CD14-positive monocyte (primary cell): Measurements from ENCODE around the gene GPR132. TPM values are rescaled to one million over a fixed set of nuclear protein-coding genes. Genes with fewer than 3 reads are reported as not detected.

Source experiments
- DNase-seq, 3 donors: peaks; one replicate each; pipeline ENCODE4 v3.0.0-alpha.2; 2011 to 2022
- H2AFZ ChIP-seq: 2 replicates; pipeline ENCODE4 v1.6.0; 2012; ENCODE audit warnings: mild to moderate bottlenecking, low read depth, low read length, inconsistent platforms; ENCODE audit not compliant: insufficient read depth, poor library complexity, severe bottlenecking
- H3K27ac ChIP-seq, 2 donors: 1 replicate in 1 of 2; 2 replicates in 1 of 2; pipeline ENCODE4 v1.5.1; 2012 to 2013; ENCODE audit warnings: low read length in 2 of 2, control low read depth in 1 of 2, inconsistent platforms in 1 of 2, low read depth in 1 of 2, mild to moderate bottlenecking in 1 of 2
- H3K27me3 ChIP-seq, 2 donors: one replicate each; pipeline versions ENCODE4 v1.6.0 to v1.6.1; 2011 to 2013; ENCODE audit warnings: low read length in 2 of 2; ENCODE audit not compliant: control insufficient read depth in 2 of 2, insufficient read depth in 2 of 2
- H3K36me3 ChIP-seq, 2 donors: replicated peaks in 1 of 2; 1 replicate in 1 of 2; 2 replicates in 1 of 2; pipeline versions ENCODE4 v1.5.1 to v1.6.1; 2012 to 2013; ENCODE audit warnings: low read length in 2 of 2, control low read depth in 1 of 2, inconsistent platforms in 1 of 2, mild to moderate bottlenecking in 1 of 2; ENCODE audit not compliant: insufficient read depth in 2 of 2, control insufficient read depth in 1 of 2
- H3K4me1 ChIP-seq, 2 donors: 1 replicate in 1 of 2; 2 replicates in 1 of 2; pipeline versions ENCODE4 v1.5.1 to v1.6.1; 2012 to 2013; ENCODE audit warnings: low read length in 2 of 2, control low read depth in 1 of 2, inconsistent platforms in 1 of 2, mild to moderate bottlenecking in 1 of 2, moderate library complexity in 1 of 2; ENCODE audit not compliant: insufficient read depth in 2 of 2, control insufficient read depth in 1 of 2
- H3K4me2 ChIP-seq: replicated peaks from 2 replicates; pipeline ENCODE3; 2012; ENCODE audit warnings: low read length, moderate library complexity, mild to moderate bottlenecking; ENCODE audit not compliant: poor library complexity, severe bottlenecking; ENCODE audit errors: extremely low read depth
- H3K4me3 ChIP-seq, 3 experiments: fragments of 200-600 bp in 1 of 3; sonication (generic) in 1 of 3; replicated peaks in 1 of 3; 1 replicate in 2 of 3; 2 replicates in 1 of 3; pipeline ENCODE4 v1.5.1; 2011 to 2013; ENCODE audit warnings: low read length in 3 of 3, mild to moderate bottlenecking in 3 of 3, control low read depth in 2 of 3, low read depth in 2 of 3, inconsistent platforms in 1 of 3, moderate library complexity in 1 of 3
- H3K79me2 ChIP-seq: 2 replicates; pipeline ENCODE4 v1.6.0; 2012; ENCODE audit warnings: mild to moderate bottlenecking, control low read depth, inconsistent platforms, low read length, moderate library complexity; ENCODE audit not compliant: insufficient read depth
- H3K9ac ChIP-seq: 2 replicates; pipeline ENCODE4 v1.6.0; 2017; ENCODE audit warnings: low read length, mild to moderate bottlenecking; ENCODE audit not compliant: insufficient read depth, poor library complexity, severe bottlenecking
- H3K9me3 ChIP-seq, 2 donors: replicated peaks in 1 of 2; 1 replicate in 1 of 2; 2 replicates in 1 of 2; pipeline versions ENCODE4 v1.5.1 to v1.6.1; 2012 to 2013; ENCODE audit warnings: low read length in 2 of 2, control low read depth in 1 of 2; ENCODE audit not compliant: control insufficient read depth in 1 of 2, insufficient read depth in 1 of 2
- H4K20me1 ChIP-seq: 2 replicates; pipeline ENCODE4 v1.6.0; 2012; ENCODE audit warnings: mild to moderate bottlenecking, low read length, control low read depth, moderate library complexity; ENCODE audit not compliant: insufficient read depth
- H3K27ac Mint-ChIP-seq, 7 donors: one replicate each; pipeline ENCODE4 v1.8.0; 2020; ENCODE audit warnings: mild to moderate bottlenecking in 7 of 7, mixed read lengths in 7 of 7, moderate library complexity in 6 of 7, inconsistent platforms in 2 of 7
- H3K27me3 Mint-ChIP-seq, 3 donors: one replicate each; pipeline ENCODE4 v1.8.0; 2021 to 2022; ENCODE audit warnings: low read depth in 3 of 3, mild to moderate bottlenecking in 3 of 3, mixed read lengths in 3 of 3, moderate library complexity in 3 of 3, inconsistent platforms in 1 of 3
- H3K36me3 Mint-ChIP-seq, 2 donors: one replicate each; pipeline ENCODE4 v1.8.0; 2020; ENCODE audit warnings: mixed read lengths in 2 of 2, inconsistent platforms in 1 of 2, mild to moderate bottlenecking in 1 of 2
- H3K4me1 Mint-ChIP-seq: one replicate; pipeline ENCODE4 v1.8.0; 2020; ENCODE audit warnings: mild to moderate bottlenecking, mixed read lengths
- H3K4me3 Mint-ChIP-seq, 2 donors: one replicate each; pipeline ENCODE4 v1.8.0; 2020; ENCODE audit warnings: mild to moderate bottlenecking in 2 of 2, mixed read lengths in 2 of 2, moderate library complexity in 1 of 2
- H3K9me3 Mint-ChIP-seq, 7 donors: one replicate each; pipeline ENCODE4 v1.8.0; 2020 to 2022; ENCODE audit warnings: mixed read lengths in 7 of 7, mild to moderate bottlenecking in 6 of 7, moderate library complexity in 6 of 7, inconsistent platforms in 2 of 7
- CTCF ChIP-seq: fragments of 200-600 bp; IDR thresholded peaks from one replicate; pipeline ENCODE4 v1.8.0; 2022; ENCODE audit warnings: antibody characterized with exemption, mild to moderate bottlenecking
- WGBS: methylation state at CpG from one replicate; pipeline ENCODE4 v1.1.5; 2013; ENCODE audit warnings: missing lambda C conversion rate; ENCODE audit not compliant: insufficient coverage; 5-methylcytosine and 5-hydroxymethylcytosine counted together
- intact Hi-C, 2 donors: fragments of 100-400 bp; cut with micrococcal nuclease; formaldehyde crosslinking; loops; one replicate each; pipeline versions ENCODE4 v1.15.0 to v1.15.1; 2023
- polyA plus RNA-seq, 3 donors: library from polyadenylated mRNA; depleted of rRNA in 1 of 3; unstranded in 2 of 3; stranded (reverse) in 1 of 3; fragments of 300-500 nt in 2 of 3; fragments of >200 nt in 1 of 3; fragmentation: Illumina TruSeq in 2 of 3; gene quantifications; 1 replicate in 2 of 3; 2 replicates in 1 of 3; pipeline ENCODE4 v1.2.3, GENCODE V29; 2012 to 2021

The GPR132 gene
- polyA plus RNA-seq, 3 donors = 6.3 to 19.0 (median 13.0) TPM

- peak in 1 of 3 donors; percentile 36 for DNase-seq
- Mint-ChIP-seq H3K27ac (peak overlapping the region; percentile 89 to 98 (median 97)), H3K4me3 (no peak overlapping the region), H3K4me1 (peaks cover 60% of the 10 kb centered on the region), H3K27me3 (peaks cover 0 to 5% (median 3%) of the 10 kb centered on the region in 3 donors), H3K9me3 (peaks cover 2 to 9% (median 3%) of the 10 kb centered on the region in 7 donors), H3K36me3 (peaks cover 7 to 11% of the 10 kb centered on the region in 2 donors)
- no peak overlapping the region for H2AFZ ChIP-seq
- H3K79me2 ChIP-seq = peaks cover 34% of the 10 kb centered on the region
- no peaks in the 10 kb centered on the region for H3K36me3 ChIP-seq
- no peak overlapping the region for H3K4me2 ChIP-seq
- peak overlapping the region; percentile 89 to 92 for H3K27ac ChIP-seq
- H3K27me3 ChIP-seq = no peaks in the 10 kb centered on the region
- 80% methylated on average over 1 of the region's 4 CpGs for WGBS
- H3K4me3 ChIP-seq = no peak overlapping the region
- H3K9ac ChIP-seq = peak overlapping the region; percentile 20
- no peaks in the 10 kb centered on the region for H3K9me3 ChIP-seq
- TF ChIP-seq CTCF = no peak
- H3K4me1 ChIP-seq = peaks cover 63 to 81% of the 10 kb centered on the region in 2 donors
- peaks cover 6% of the 10 kb centered on the region for H4K20me1 ChIP-seq
- intact Hi-C loops = loop anchor here in 1 of 2 donors (2.0 kb wide), 1 partner anchor 41 kb away; the partner anchor contains the start of gene GPR132
These were observed 41.3 kb downstream of the GPR132 start for GRCh38 chr14:105023791-105024480.

- H3K27ac Mint-ChIP-seq = peak overlapping the region; percentile 25 to 98 (median 96)
- H3K36me3 Mint-ChIP-seq = peaks cover 7% of the 10 kb centered on the region in 2 donors
- Histone ChIP-seq H4K20me1 (peaks cover 8% of the 10 kb centered on the region), H3K9ac (no peak overlapping the region), H3K9me3 (no peaks in the 10 kb centered on the region), H3K4me3 (no peak overlapping the region), H3K27ac (peak overlapping the region in 1 of 2 donors; percentile 92), H2AFZ (no peak overlapping the region), H3K4me2 (no peak overlapping the region), H3K79me2 (peaks cover 42% of the 10 kb centered on the region), H3K4me1 (peaks cover 66 to 89% of the 10 kb centered on the region in 2 donors), H3K27me3 (no peaks in the 10 kb centered on the region), H3K36me3 (no peaks in the 10 kb centered on the region)
- H3K4me1 Mint-ChIP-seq = peaks cover 68% of the 10 kb centered on the region
- no peak overlapping the region for H3K4me3 Mint-ChIP-seq
- peaks cover 0 to 9% (median 3%) of the 10 kb centered on the region in 7 donors for H3K9me3 Mint-ChIP-seq
- no CpG with 5 or more reads among the region's 11 CpGs for WGBS
- peaks cover 0 to 5% (median 0%) of the 10 kb centered on the region in 3 donors for H3K27me3 Mint-ChIP-seq
- DNase-seq = no peak
- intact Hi-C loops = no loop called here
- TF ChIP-seq CTCF = no peak
These were observed 42.1 kb downstream of the GPR132 start for GRCh38 chr14:105023144-105023543.
